Mesenchymal stem cell (in vitro differentiated cells and primary cell): ENCODE results near the gene MDFIC.
A peak's percentile ranks its signal among the peaks of the same experiment; 100 is the strongest.

ENCODE experiments used
- DNase-seq: peaks from one replicate; pipeline ENCODE4 v3.0.0-alpha.2; 2013
- H2AFZ ChIP-seq: one replicate; pipeline ENCODE4 v1.6.1; 2013; ENCODE audit warnings: low read depth, mild to moderate bottlenecking, control low read depth, inconsistent platforms, low read length, moderate library complexity
- H2AK5ac ChIP-seq: 2 replicates; pipeline ENCODE4 v1.6.1; 2013; ENCODE audit warnings: low read length, moderate library complexity, mild to moderate bottlenecking, inconsistent platforms; ENCODE audit not compliant: severe bottlenecking
- H2BK120ac ChIP-seq: one replicate; pipeline ENCODE4 v1.6.1; 2013; ENCODE audit warnings: low read depth, mild to moderate bottlenecking, inconsistent platforms, low read length, moderate library complexity
- H2BK12ac ChIP-seq, 2 experiments: one replicate each; pipeline ENCODE4 v1.6.1; 2013; ENCODE audit warnings: inconsistent platforms in 2 of 2, low read length in 2 of 2, mild to moderate bottlenecking in 2 of 2, moderate library complexity in 2 of 2, control low read depth in 1 of 2
- H2BK15ac ChIP-seq: one replicate; pipeline ENCODE4 v1.6.1; 2013; ENCODE audit warnings: mild to moderate bottlenecking, low read depth, inconsistent platforms; ENCODE audit not compliant: poor library complexity, severe bottlenecking
- H2BK5ac ChIP-seq: 2 replicates; pipeline ENCODE4 v1.6.1; 2013; ENCODE audit warnings: low read depth, mild to moderate bottlenecking, low read length, control low read depth, inconsistent platforms; ENCODE audit not compliant: poor library complexity, severe bottlenecking
- H3K14ac ChIP-seq, 2 experiments: one replicate each; pipeline ENCODE4 v1.6.1; 2013; ENCODE audit warnings: inconsistent platforms in 2 of 2, low read length in 2 of 2, control low read depth in 1 of 2, mild to moderate bottlenecking in 1 of 2, moderate library complexity in 1 of 2
- H3K18ac ChIP-seq, 2 experiments: one replicate each; pipeline ENCODE4 v1.6.1; 2013; ENCODE audit warnings: inconsistent platforms in 2 of 2, low read length in 2 of 2, control low read depth in 1 of 2, low read depth in 1 of 2, mild to moderate bottlenecking in 1 of 2
- H3K23ac ChIP-seq, 2 experiments: one replicate each; pipeline ENCODE4 v1.6.1; 2013; ENCODE audit warnings: inconsistent platforms in 2 of 2, low read length in 2 of 2, mild to moderate bottlenecking in 2 of 2, moderate library complexity in 2 of 2, control low read depth in 1 of 2
- H3K27ac ChIP-seq: 2 replicates; pipeline ENCODE4 v1.5.1; 2013; ENCODE audit warnings: mild to moderate bottlenecking, moderate library complexity, low read length, control low read depth, inconsistent platforms; ENCODE audit not compliant: poor library complexity, severe bottlenecking
- H3K27me3 ChIP-seq, 2 experiments: 2 replicates each; pipeline versions ENCODE4 v1.6.1 to v1.7.0; 2013; ENCODE audit warnings: low read length in 2 of 2, mild to moderate bottlenecking in 2 of 2, moderate library complexity in 2 of 2, control low read depth in 1 of 2, inconsistent platforms in 1 of 2; ENCODE audit not compliant: control insufficient read depth in 1 of 2, insufficient read depth in 1 of 2
- H3K36me3 ChIP-seq, 2 experiments: 2 replicates each; pipeline versions ENCODE4 v1.6.1 to v1.7.0; 2013; ENCODE audit warnings: low read length in 2 of 2, control low read depth in 1 of 2, inconsistent platforms in 1 of 2, low read depth in 1 of 2, mild to moderate bottlenecking in 1 of 2; ENCODE audit not compliant: insufficient read depth in 2 of 2, control insufficient read depth in 1 of 2
- H3K4ac ChIP-seq, 2 experiments: one replicate each; pipeline ENCODE4 v1.6.1; 2013; ENCODE audit warnings: inconsistent platforms in 2 of 2, low read length in 2 of 2, mild to moderate bottlenecking in 2 of 2, moderate library complexity in 2 of 2, control low read depth in 1 of 2, low read depth in 1 of 2
- H3K4me1 ChIP-seq: 2 replicates; pipeline ENCODE4 v1.6.1; 2013; ENCODE audit warnings: low read depth, low read length, control low read depth; ENCODE audit not compliant: control insufficient read depth, insufficient read depth
- H3K4me2 ChIP-seq: 2 replicates; pipeline ENCODE4 v1.6.1; 2013; ENCODE audit warnings: low read length, mild to moderate bottlenecking, inconsistent platforms; ENCODE audit not compliant: poor library complexity, severe bottlenecking
- H3K4me3 ChIP-seq, 2 experiments: 2 replicates each; pipeline versions ENCODE4 v1.5.1 to v1.7.0; 2013; ENCODE audit warnings: low read length in 2 of 2, mild to moderate bottlenecking in 2 of 2, control low read depth in 1 of 2, low read depth in 1 of 2; ENCODE audit not compliant: insufficient read depth in 1 of 2
- H3K79me1 ChIP-seq: replicated peaks from 2 replicates; pipeline ENCODE4 v1.6.1; 2013; ENCODE audit warnings: mild to moderate bottlenecking, control low read depth, low read length, inconsistent platforms; ENCODE audit not compliant: poor library complexity, severe bottlenecking
- H3K9ac ChIP-seq: 2 replicates; pipeline ENCODE4 v1.7.0; 2013; ENCODE audit warnings: mild to moderate bottlenecking, low read length, moderate library complexity
- H3K9me3 ChIP-seq: 2 replicates; pipeline ENCODE4 v1.7.0; 2013; ENCODE audit warnings: mild to moderate bottlenecking, low read length; ENCODE audit not compliant: control insufficient read depth
- H4K8ac ChIP-seq: one replicate; pipeline ENCODE4 v1.6.1; 2013; ENCODE audit warnings: inconsistent platforms, mild to moderate bottlenecking, low read length, moderate library complexity
- H4K91ac ChIP-seq: one replicate; pipeline ENCODE4 v1.6.1; 2013; ENCODE audit warnings: mild to moderate bottlenecking, low read length, inconsistent platforms
- WGBS: methylation state at CpG from one replicate; pipeline ENCODE4 v1.1.7; 2013; ENCODE audit warnings: mixed read lengths; 5-methylcytosine and 5-hydroxymethylcytosine counted together

The MDFIC gene

DNA sequence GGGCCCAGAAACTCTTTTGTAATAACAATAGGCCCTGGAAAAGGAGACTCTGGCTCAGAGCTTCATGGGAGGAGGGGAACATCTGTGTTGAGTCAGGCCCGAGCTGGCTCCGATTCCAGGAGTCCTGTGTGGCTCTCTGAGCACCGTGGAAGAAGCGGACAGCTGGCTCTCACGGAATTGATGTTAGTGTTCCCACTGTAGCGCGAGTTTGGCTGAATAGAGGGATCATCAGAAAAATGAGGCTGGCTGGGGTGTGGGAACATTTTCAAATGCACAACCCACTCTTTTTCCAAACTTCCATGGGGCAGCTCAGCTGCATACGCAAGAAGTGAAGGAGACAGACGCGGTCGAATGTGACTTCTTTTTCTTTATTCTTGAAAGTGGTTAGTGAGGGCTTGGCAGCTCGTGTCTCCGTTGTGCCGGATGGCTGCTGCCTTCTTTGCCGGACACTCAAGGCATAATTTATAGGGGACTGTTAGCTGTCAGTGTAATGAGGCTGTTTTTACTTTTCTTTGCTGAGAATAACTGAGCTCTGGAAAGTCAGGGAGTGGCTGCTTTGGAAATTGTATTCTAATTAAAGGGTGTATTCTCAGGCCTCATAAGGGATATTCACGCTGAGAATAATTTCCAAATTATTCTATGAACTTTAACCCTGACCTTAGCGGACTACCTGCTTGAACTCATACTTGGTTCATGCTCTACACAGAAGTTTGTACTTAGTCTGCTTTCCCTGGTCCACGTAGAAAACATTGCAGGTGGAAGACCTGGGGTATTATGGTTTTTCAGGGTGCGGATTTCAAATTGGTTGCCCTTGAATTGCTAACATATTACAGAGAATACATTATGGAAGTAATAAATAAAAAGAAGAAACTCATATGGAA is 23.1 kb downstream of the MDFIC start:
- Histone ChIP-seq H3K9me3 (no peaks in the 10 kb centered on the region), H4K8ac (peak overlapping the region; percentile 55), H2BK15ac (no peak overlapping the region), H2BK5ac (no peak overlapping the region), H2AK5ac (no peak overlapping the region), H2AFZ (no peak overlapping the region), H3K23ac (no peak overlapping the region), H3K27ac (no peak overlapping the region), H4K91ac (no peak overlapping the region), H3K4ac (no peak overlapping the region), H3K9ac (peak overlapping the region; percentile 85), H3K4me2 (peak overlapping the region; percentile 41), H2BK12ac (peak overlapping the region in 1 of 2 experiments; percentile 56), H3K27me3 (no peaks in the 10 kb centered on the region), H3K14ac (no peak overlapping the region), H2BK120ac (no peak overlapping the region), H3K79me1 (peaks cover 16% of the 10 kb centered on the region), H3K36me3 (peaks cover 0 to 59% of the 10 kb centered on the region in 2 experiments), H3K4me3 (peak overlapping the region in 1 of 2 experiments; percentile 72), H3K4me1 (peaks cover 2% of the 10 kb centered on the region), H3K18ac (peak overlapping the region in 1 of 2 experiments; percentile 41)
- peak; percentile 90 for DNase-seq
- 15% methylated on average over 13 of the region's 19 CpGs for WGBS

DNA sequence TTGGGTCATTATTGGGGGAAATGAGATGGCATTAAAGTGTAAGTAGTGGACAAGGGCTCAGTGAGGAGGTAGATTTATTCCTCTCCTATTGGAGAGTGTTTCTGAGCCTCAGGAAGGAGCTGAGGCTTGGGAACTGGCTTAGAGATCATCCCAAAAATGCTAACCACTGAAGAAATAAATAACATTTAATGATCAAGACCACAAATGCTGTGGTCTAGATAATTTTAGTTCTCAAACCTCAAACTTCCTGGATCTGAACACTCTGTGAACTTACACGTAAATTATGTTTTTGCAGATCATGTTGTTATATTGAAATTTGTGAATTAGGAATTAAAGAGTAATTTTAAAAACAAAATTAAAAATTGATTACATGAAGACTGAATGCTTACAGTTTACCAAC is 27.3 kb downstream of the MDFIC start:
- Histone ChIP-seq H3K23ac (no peak overlapping the region), H4K8ac (no peak overlapping the region), H3K9ac (no peak overlapping the region), H2AFZ (no peak overlapping the region), H3K4ac (no peak overlapping the region), H3K18ac (no peak overlapping the region), H4K91ac (no peak overlapping the region), H3K79me1 (peaks cover 10% of the 10 kb centered on the region), H2AK5ac (no peak overlapping the region), H3K4me2 (no peak overlapping the region), H3K4me3 (no peak overlapping the region), H2BK12ac (no peak overlapping the region), H2BK120ac (no peak overlapping the region), H2BK5ac (no peak overlapping the region), H3K4me1 (peaks cover 2% of the 10 kb centered on the region), H3K27ac (no peak overlapping the region), H3K36me3 (peaks cover 0 to 40% of the 10 kb centered on the region in 2 experiments), H3K9me3 (no peaks in the 10 kb centered on the region), H2BK15ac (no peak overlapping the region), H3K14ac (no peak overlapping the region), H3K27me3 (no peaks in the 10 kb centered on the region)
- no CpG with 5 or more reads among the region's 1 CpG for WGBS
- DNase-seq = peak; percentile 32

DNA sequence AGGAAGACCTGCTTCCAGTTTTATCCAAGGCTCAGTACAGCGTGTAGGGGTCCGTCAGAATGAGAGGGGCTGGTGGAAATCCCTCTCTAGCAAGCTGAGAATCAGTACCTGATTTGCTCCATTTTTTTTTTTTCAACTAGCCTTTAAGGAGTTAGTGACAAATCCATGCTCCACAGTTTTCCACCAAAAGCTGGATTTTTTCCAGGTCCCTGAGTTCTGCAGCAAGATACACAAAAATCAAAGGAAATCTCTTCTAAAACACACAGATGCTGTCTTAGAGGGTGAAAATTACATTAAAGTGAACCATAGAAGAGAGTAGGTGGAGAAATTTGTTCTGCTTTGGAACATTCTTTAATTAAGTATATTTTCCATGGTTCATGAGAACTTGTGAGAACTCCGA is 30.4 kb downstream of the MDFIC start:
- Histone ChIP-seq H3K9ac (no peak overlapping the region), H3K36me3 (peaks cover 0 to 48% of the 10 kb centered on the region in 2 experiments), H2BK15ac (no peak overlapping the region), H2BK12ac (no peak overlapping the region), H2AFZ (no peak overlapping the region), H2BK5ac (no peak overlapping the region), H3K4me3 (no peak overlapping the region), H2BK120ac (no peak overlapping the region), H3K18ac (peak overlapping the region in 1 of 2 experiments; percentile 50), H4K8ac (no peak overlapping the region), H2AK5ac (no peak overlapping the region), H3K4ac (no peak overlapping the region), H3K4me2 (no peak overlapping the region), H3K14ac (no peak overlapping the region), H3K27me3 (no peaks in the 10 kb centered on the region), H4K91ac (no peak overlapping the region), H3K23ac (no peak overlapping the region), H3K79me1 (peaks cover 17% of the 10 kb centered on the region), H3K27ac (no peak overlapping the region), H3K4me1 (no peaks in the 10 kb centered on the region), H3K9me3 (no peaks in the 10 kb centered on the region)
- no peak for DNase-seq
- 98% methylated on average over 2 of the region's 3 CpGs for WGBS

DNA sequence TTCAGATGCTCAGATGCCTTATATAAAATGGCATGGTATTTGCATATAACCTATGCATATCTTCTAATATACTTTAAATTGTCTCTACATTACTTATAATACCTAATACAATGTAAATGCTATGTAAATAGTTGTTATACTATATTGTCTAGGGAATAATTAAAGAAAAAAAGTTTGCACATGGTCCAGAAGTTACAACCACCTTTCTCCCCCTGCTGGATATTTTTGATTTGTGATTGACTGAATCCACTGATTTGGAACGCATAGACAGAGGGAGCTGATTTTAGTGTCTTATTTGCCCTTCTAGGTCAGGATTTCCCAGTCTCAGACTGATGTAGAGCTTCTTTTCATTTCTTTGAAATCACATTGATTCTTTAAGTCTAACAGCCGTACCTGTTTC is 31.8 kb downstream of the MDFIC start:
- 100% methylated on average over 1 of the region's 2 CpGs for WGBS
- Histone ChIP-seq H4K8ac (no peak overlapping the region), H3K4ac (no peak overlapping the region), H3K79me1 (peaks cover 12% of the 10 kb centered on the region), H3K36me3 (peaks cover 0 to 36% of the 10 kb centered on the region in 2 experiments), H3K14ac (no peak overlapping the region), H2BK12ac (no peak overlapping the region), H3K9me3 (no peaks in the 10 kb centered on the region), H2AFZ (no peak overlapping the region), H3K27ac (no peak overlapping the region), H2BK120ac (no peak overlapping the region), H3K4me1 (no peaks in the 10 kb centered on the region), H4K91ac (no peak overlapping the region), H2BK5ac (no peak overlapping the region), H3K4me2 (no peak overlapping the region), H3K9ac (no peak overlapping the region), H2AK5ac (no peak overlapping the region), H3K18ac (no peak overlapping the region), H3K27me3 (no peaks in the 10 kb centered on the region), H3K23ac (no peak overlapping the region), H3K4me3 (no peak overlapping the region), H2BK15ac (no peak overlapping the region)
- no peak for DNase-seq
